DMS53 (cell line): Measurements from ENCODE around the gene CTNS.

Experiments
- DNase-seq: peaks from one replicate; lab custom pipeline; 2025; lab: John Stamatoyannopoulos, UW

Gene CTNS

GRCh38 chr17:3622977-3623594 is 13.5 kb upstream of the CTNS start:
- no peak for DNase-seq

- DNase-seq = no peak
Measured at GRCh38 chr17:3626831-3627768, 9.5 kb upstream of the CTNS start.

GRCh38 chr17:3627769-3628167 is 8.8 kb upstream of the CTNS start:
- DNase-seq = no peak

GRCh38 chr17:3630781-3631180 is 5.8 kb upstream of the CTNS start:
- no peak for DNase-seq

GRCh38 chr17:3632287-3632686 is 4.3 kb upstream of the CTNS start:
- no peak for DNase-seq

GRCh38 chr17:3635474-3636153 is 946 bp upstream of the CTNS start:
- DNase-seq = peak; percentile 56

- peak; percentile 39 for DNase-seq
Measured at GRCh38 chr17:3636908-3637373, 381 bp downstream of the CTNS start.

GRCh38 chr17:3639981-3640596 is 3.5 kb downstream of the CTNS start:
- peak; percentile 35 for DNase-seq

GRCh38 chr17:3641014-3641413 is 4.5 kb downstream of the CTNS start:
- no peak for DNase-seq

GRCh38 chr17:3641717-3642486 is 5.3 kb downstream of the CTNS start:
- no peak for DNase-seq

- no peak for DNase-seq
Measured at GRCh38 chr17:3643889-3644349, 7.4 kb downstream of the CTNS start.

- DNase-seq = no peak
Measured at GRCh38 chr17:3645310-3645709, 8.8 kb downstream of the CTNS start.

- DNase-seq = no peak
Measured at GRCh38 chr17:3647251-3647650, 10.7 kb downstream of the CTNS start.

- peak; percentile 78 for DNase-seq
Measured at GRCh38 chr17:3647769-3648555, 11.4 kb downstream of the CTNS start.

- DNase-seq = no peak
Measured at GRCh38 chr17:3655766-3656165, 19.2 kb downstream of the CTNS start.

- no peak for DNase-seq
Measured at GRCh38 chr17:3656353-3656752, 19.8 kb downstream of the CTNS start.

GRCh38 chr17:3656755-3657587 is 20.4 kb downstream of the CTNS start:
- no peak for DNase-seq

GRCh38 chr17:3657588-3657869 is 21.0 kb downstream of the CTNS start:
- no peak for DNase-seq

- DNase-seq = no peak
Measured at GRCh38 chr17:3657874-3658783, 21.6 kb downstream of the CTNS start.
